Transverse colon (tissue), 4 donors: ENCODE results near the gene PITPNM1. TPM values are rescaled to one million over a fixed set of nuclear protein-coding genes. Genes with fewer than 3 reads are reported as not detected.

Experiments used
- DNase-seq: peaks from one replicate; pipeline ENCODE4 v3.0.0-alpha.2; 2019
- H3K27ac ChIP-seq, 4 donors: fragments of 200-600 bp; sonication (generic); 2 replicates each; pipeline ENCODE4 v1.5.1; 2016 to 2018; ENCODE audit warnings: inconsistent platforms in 4 of 4
- H3K27me3 ChIP-seq: fragments of 200-600 bp; sonication (generic); 2 replicates; pipeline ENCODE4 v1.5.1; 2017; ENCODE audit warnings: inconsistent platforms
- H3K36me3 ChIP-seq, 4 donors: fragments of 200-600 bp; sonication (generic); 2 replicates each; pipeline ENCODE4 v1.5.1; 2017 to 2019; ENCODE audit warnings: inconsistent platforms in 4 of 4
- H3K4me1 ChIP-seq, 4 donors: fragments of 200-600 bp; sonication (generic); 2 replicates each; pipeline ENCODE4 v1.5.1; 2017 to 2020; ENCODE audit warnings: inconsistent platforms in 4 of 4
- H3K4me3 ChIP-seq, 4 donors: fragments of 200-600 bp; sonication (generic); 1 replicate in 1 of 4; 2 replicates in 3 of 4; pipeline versions ENCODE4 v1.5.1 to v1.6.1; 2017 to 2019; ENCODE audit warnings: inconsistent platforms in 4 of 4
- H3K9me3 ChIP-seq, 2 donors: fragments of 200-600 bp; sonication (generic); 2 replicates each; pipeline ENCODE4 v1.5.1; 2017 to 2019; ENCODE audit warnings: inconsistent platforms in 2 of 2
- EP300 ChIP-seq: sonication (generic); formaldehyde crosslinking; IDR thresholded peaks from one replicate; pipeline ENCODE4 v1.6.1; 2017; ENCODE audit warnings: antibody characterized with exemption, low read depth
- POLR2A ChIP-seq: fragments of 450-650 bp; IDR thresholded peaks from one replicate; pipeline ENCODE4 v1.6.1; 2016; ENCODE audit warnings: antibody characterized with exemption, mild to moderate bottlenecking, moderate library complexity
- POLR2AphosphoS5 ChIP-seq, 3 donors: sonication (generic); formaldehyde crosslinking; IDR thresholded peaks; one replicate each; pipeline ENCODE4 v1.6.1; 2016; ENCODE audit warnings: antibody characterized with exemption in 3 of 3
- WGBS, 2 donors: methylation state at CpG; one replicate each; pipeline ENCODE4 v1.1.5; 2018; ENCODE audit warnings: low coverage in 1 of 2; 5-methylcytosine and 5-hydroxymethylcytosine counted together
- in situ Hi-C, 4 donors: fragments of 200-750 bp; cut with MboI; loops; one replicate each; pipeline versions ENCODE4 v1.15.0 to v1.15.1; 2017; ENCODE audit warnings: low sequenced_read_pairs in 3 of 4, low pct_ligation_motif_present in 1 of 4, low pct_unique_long_range_greater_than_20kb in 1 of 4
- intact Hi-C: fragments of 100-400 bp; cut with DNase I; formaldehyde crosslinking; loops from one replicate; pipeline ENCODE4 v1.15.1; 2023; ENCODE audit warnings: low total_unique reads
- total RNA-seq, 4 donors: library from RNA; depleted of rRNA; stranded (reverse); fragments of >200 nt; gene quantifications; one replicate each; pipeline ENCODE4 v1.1.0, GENCODE V29; 2016
- TF ChIP-seq, protein P1 (sequence below), 5 experiments: fragments of 200-600 bp in 3 of 5; fragments of 450-650 bp in 2 of 5; sonication (generic) in 3 of 5; IDR thresholded peaks; 1 replicate in 2 of 5; 2 replicates in 3 of 5; pipeline ENCODE4 v1.5.1; 2016 to 2017; ENCODE audit warnings: antibody characterized with exemption in 5 of 5, inconsistent platforms in 3 of 5, mild to moderate bottlenecking in 2 of 5, moderate library complexity in 1 of 5

The PITPNM1 gene
- total RNA-seq, 4 donors from 2014 or later = 23.5 to 451 (median 60.8) TPM

DNA sequence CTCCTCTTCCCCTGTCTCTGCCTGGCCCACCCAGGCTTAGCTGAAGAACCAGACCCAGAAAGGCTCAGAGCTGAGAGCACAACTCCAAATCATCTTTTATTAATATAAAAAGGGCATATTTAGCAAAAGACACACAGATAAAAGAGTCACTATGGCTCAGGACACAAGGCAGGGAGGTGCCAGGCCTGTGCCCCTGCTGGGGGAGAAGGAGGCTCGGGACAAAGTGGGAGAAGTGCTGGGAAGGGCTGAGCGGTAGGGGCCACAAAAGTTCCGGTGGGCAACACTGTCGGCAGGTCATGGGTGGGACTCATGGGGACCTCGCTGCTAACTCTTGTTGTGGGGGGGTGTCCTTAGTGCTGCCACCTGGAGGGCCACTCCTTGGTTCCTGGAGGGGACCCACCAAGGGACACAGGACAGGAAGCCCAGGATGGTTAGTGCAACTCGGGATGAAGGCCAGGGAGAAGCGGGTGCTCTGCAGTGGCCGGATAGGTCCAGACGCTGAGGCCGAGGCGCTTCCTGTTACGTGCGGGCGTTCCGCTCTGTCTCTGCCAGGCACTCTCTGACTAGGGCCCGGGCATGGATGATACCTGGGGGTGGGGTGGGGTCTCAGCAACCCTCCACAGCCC lies 1.4 kb upstream of the PITPNM1 start:
- in situ Hi-C loops (no loop called here), intact Hi-C loops (loop anchor here (1.0 kb wide), 1 partner anchor 105 kb away; the partner anchor contains the start of gene PPP1CA)
- Histone ChIP-seq H3K36me3 (no peaks in the 10 kb centered on the region), H3K4me3 (peak overlapping the region in 2 of 4 donors; percentile 81 to 82), H3K9me3 (no peaks in the 10 kb centered on the region), H3K4me1 (peaks cover 26 to 51% (median 39%) of the 10 kb centered on the region in 4 donors), H3K27ac (peak overlapping the region; percentile 98 to 100 (median 98)), H3K27me3 (no peaks in the 10 kb centered on the region)
- TF ChIP-seq POLR2AphosphoS5 (IDR thresholded peaks at IDR 0.05) (no peak), EP300 (no peak)
- TF ChIP-seq, protein P1, sequence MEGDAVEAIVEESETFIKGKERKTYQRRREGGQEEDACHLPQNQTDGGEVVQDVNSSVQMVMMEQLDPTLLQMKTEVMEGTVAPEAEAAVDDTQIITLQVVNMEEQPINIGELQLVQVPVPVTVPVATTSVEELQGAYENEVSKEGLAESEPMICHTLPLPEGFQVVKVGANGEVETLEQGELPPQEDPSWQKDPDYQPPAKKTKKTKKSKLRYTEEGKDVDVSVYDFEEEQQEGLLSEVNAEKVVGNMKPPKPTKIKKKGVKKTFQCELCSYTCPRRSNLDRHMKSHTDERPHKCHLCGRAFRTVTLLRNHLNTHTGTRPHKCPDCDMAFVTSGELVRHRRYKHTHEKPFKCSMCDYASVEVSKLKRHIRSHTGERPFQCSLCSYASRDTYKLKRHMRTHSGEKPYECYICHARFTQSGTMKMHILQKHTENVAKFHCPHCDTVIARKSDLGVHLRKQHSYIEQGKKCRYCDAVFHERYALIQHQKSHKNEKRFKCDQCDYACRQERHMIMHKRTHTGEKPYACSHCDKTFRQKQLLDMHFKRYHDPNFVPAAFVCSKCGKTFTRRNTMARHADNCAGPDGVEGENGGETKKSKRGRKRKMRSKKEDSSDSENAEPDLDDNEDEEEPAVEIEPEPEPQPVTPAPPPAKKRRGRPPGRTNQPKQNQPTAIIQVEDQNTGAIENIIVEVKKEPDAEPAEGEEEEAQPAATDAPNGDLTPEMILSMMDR (IDR thresholded peaks at IDR 0.05) = peak in 3 of 5 experiments; percentile 9 to 58 (median 31)
- peak; percentile 36 for DNase-seq
- 75% methylated on average over 14 of the region's 16 CpGs; no CpG with 5 or more reads in 1 of the 2 donors for WGBS, 2 donors

DNA sequence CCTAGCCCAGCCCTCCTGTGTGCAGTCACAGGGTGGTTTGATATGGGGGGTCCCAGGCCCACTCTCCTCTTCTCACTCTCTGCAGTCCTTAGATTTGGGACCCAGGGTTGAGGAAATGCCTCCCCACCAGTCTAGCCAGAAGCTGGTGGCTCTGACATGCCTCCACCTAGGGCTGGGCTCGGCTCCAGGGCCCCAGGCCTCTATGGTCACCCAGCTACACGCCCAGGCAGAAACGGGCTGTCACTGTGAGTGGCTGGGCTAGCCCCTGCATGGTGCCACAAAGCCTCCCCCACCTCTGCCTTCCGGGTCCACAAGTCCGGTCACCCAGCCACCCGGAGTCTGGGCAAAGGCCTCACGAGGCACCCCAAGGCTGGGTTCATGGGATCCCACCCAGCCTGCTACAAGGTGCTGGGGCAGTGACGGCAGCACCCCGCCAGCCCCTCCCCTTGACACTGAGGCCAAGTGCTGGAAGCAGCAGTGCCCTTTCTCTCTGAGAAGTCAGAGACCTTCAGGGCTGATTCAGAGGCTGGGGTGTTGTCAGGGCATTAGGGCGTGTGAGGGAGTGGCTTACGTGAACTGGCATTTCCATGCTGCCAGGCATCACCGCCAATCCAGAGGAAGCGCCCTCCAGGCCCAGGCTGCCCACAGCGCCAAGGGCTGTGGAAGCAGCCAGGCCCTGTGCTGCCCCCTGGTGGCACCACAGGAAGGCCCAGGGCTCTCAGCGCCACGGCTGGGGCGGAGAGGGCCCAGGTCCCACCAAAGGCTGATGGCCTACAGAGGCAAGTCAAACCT lies 638 bp upstream of the PITPNM1 start:
- Histone ChIP-seq H3K9me3 (no peaks in the 10 kb centered on the region), H3K4me1 (peaks cover 26 to 51% (median 39%) of the 10 kb centered on the region in 4 donors), H3K27me3 (no peaks in the 10 kb centered on the region), H3K4me3 (peak overlapping the region in 3 of 4 donors; percentile 65 to 82 (median 81)), H3K27ac (peak overlapping the region; percentile 98 to 100 (median 98)), H3K36me3 (no peaks in the 10 kb centered on the region)
- in situ Hi-C loops = no loop called here
- peak; percentile 75 to 87 (median 82) for TF ChIP-seq POLR2AphosphoS5 (IDR thresholded peaks at IDR 0.05)
- no peak for TF ChIP-seq EP300
- TF ChIP-seq POLR2A = peak; percentile 84
- TF ChIP-seq, protein P1 (IDR thresholded peaks at IDR 0.05) = peak; percentile 95 to 99 (median 98)
- intact Hi-C loops = loop anchor here (1.0 kb wide), 1 partner anchor 104 kb away; the partner anchor contains the start of gene PPP1CA
- DNase-seq = peak; percentile 95
- WGBS, 2 donors = 7% methylated on average over 9 of the region's 17 CpGs; no CpG with 5 or more reads in 1 of the 2 donors

DNA sequence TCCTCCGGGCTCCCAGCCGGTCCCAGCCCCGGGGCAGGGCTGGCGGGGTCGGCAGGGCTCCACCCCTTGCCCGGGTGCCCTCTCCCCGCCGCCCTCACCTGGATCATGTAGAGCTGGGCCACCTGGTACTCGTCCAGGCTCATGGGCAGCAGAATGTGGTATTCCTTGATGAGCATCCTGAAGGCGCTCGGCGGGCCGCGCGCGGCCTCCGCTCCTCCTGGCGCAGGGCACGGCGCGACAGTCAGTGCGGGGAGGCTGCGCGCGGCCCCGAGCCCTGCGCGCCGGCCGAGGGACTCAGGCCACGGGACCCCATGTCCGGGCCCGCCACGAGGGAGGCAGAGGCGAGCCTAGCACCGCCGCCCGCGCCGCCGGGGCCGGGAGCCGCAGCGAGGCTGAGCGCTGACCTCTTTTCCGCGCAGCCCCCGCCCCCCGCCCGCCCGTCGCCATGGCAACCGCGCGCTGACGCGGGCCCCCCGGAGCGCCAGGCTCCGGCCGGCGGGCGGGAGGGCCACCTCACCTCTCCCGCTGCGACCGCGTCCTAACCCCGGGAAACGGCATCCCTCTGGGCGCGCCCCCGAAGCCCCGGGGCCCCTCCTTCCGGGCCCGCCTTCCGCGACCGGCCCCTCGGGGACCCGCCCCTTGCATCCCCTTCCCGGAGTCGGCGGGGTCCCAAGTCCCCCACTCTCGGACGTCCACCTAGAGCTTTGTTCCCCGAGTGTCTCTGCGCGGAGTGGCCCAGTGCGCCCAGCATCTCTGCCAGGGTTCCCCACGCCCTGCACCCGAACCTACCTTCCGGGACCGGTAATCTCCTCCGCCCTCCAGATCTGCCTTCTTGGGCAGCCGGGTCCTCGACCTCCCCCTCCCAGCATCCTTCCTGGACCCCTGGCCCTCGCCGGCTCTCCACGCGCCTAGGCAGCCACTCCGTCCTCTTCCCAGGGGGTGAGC lies 886 bp downstream of the PITPNM1 start:
- H3K4me1 ChIP-seq = peaks cover 26 to 51% (median 39%) of the 10 kb centered on the region in 4 donors
- in situ Hi-C loops = no loop called here
- peak overlapping the region; percentile 62 to 81 (median 69) for H3K4me3 ChIP-seq
- H3K36me3 ChIP-seq = no peaks in the 10 kb centered on the region
- H3K9me3 ChIP-seq = no peaks in the 10 kb centered on the region
- TF ChIP-seq POLR2AphosphoS5 (IDR thresholded peaks at IDR 0.05) (no peak), EP300 (no peak), POLR2A (no peak)
- TF ChIP-seq, protein P1 (IDR thresholded peaks at IDR 0.05) = no peak
- intact Hi-C loops = no loop called here
- no peaks in the 10 kb centered on the region for H3K27me3 ChIP-seq
- H3K27ac ChIP-seq = peak overlapping the region; percentile 98 to 100 (median 98)
- 3% methylated on average over 46 of the region's 101 CpGs; no CpG with 5 or more reads in 1 of the 2 donors for WGBS, 2 donors
- peak; percentile 37 for DNase-seq
